ENCODE data around the gene ABCA9.
A peak's percentile ranks its signal among the peaks of the same experiment; 100 is the strongest.

ABCA9 gene

GRCh38 chr17:69066482-69066881, 5.8 kb upstream of the ABCA9 start:
- Histone ChIP-seq H3K4me3 (ENCODE audit: control insufficient read depth in 1 of 7, extremely low read depth in 1 of 7, insufficient read depth in 4 of 7, low read depth in 2 of 7, low read length in 6 of 7) (peak overlapping the region in 6 of 7 experiments; percentile 6 to 53 (median 30)), H3K4me1 (ENCODE audit: control extremely low read depth in 1 of 4, control insufficient read depth in 4 of 4, insufficient read depth in 4 of 4, low read length in 3 of 4) (peaks cover 9 to 49% (median 27%) of the 10 kb centered on the region in 4 experiments), H3K9me3 (ENCODE audit: control extremely low read depth in 1 of 5, control insufficient read depth in 4 of 5, insufficient read depth in 2 of 5, low read depth in 1 of 5, low read length in 4 of 5) (no peaks in the 10 kb centered on the region), H3K27ac (ENCODE audit: insufficient read depth in 1 of 2, low read depth in 1 of 2, low read length in 2 of 2, poor library complexity in 1 of 2, severe bottlenecking in 2 of 2) (peak overlapping the region in 1 of 2 experiments; percentile 12), H3K36me3 (ENCODE audit: control insufficient read depth in 4 of 4, insufficient read depth in 4 of 4, low read length in 3 of 4) (no peaks in the 10 kb centered on the region), H3K27me3 (replicated peaks in 2 of 5; ENCODE audit: control insufficient read depth in 4 of 5, insufficient read depth in 5 of 5, low read length in 4 of 5) (no peaks in the 10 kb centered on the region)
- ChIA-PET POLR2A (no interaction called here), CTCF (no interaction called here)
- DNase-seq: peak; percentile 29 to 68 (median 57)
- WGBS (ENCODE audit: insufficient coverage): 0% methylated on average over 6 of the region's 7 CpGs

GRCh38 chr17:69065113-69065512, 4.4 kb upstream of the ABCA9 start:
- no peak overlapping the region for H3K4me3 ChIP-seq (ENCODE audit: control insufficient read depth in 1 of 7, extremely low read depth in 1 of 7, insufficient read depth in 4 of 7, low read depth in 2 of 7, low read length in 6 of 7)
- no peak for DNase-seq
- H3K27ac ChIP-seq (ENCODE audit: insufficient read depth in 1 of 2, low read depth in 1 of 2, low read length in 2 of 2, poor library complexity in 1 of 2, severe bottlenecking in 2 of 2): no peak overlapping the region
- POLR2A ChIA-PET: no interaction called here
- peaks cover 10 to 55% (median 24%) of the 10 kb centered on the region in 4 experiments for H3K4me1 ChIP-seq (ENCODE audit: control extremely low read depth in 1 of 4, control insufficient read depth in 4 of 4, insufficient read depth in 4 of 4, low read length in 3 of 4)
- H3K9me3 ChIP-seq (ENCODE audit: control extremely low read depth in 1 of 5, control insufficient read depth in 4 of 5, insufficient read depth in 2 of 5, low read depth in 1 of 5, low read length in 4 of 5): no peaks in the 10 kb centered on the region
- CTCF ChIA-PET: no interaction called here
- no peaks in the 10 kb centered on the region for H3K36me3 ChIP-seq (ENCODE audit: control insufficient read depth in 4 of 4, insufficient read depth in 4 of 4, low read length in 3 of 4)
- no peaks in the 10 kb centered on the region for H3K27me3 ChIP-seq (replicated peaks in 2 of 5; ENCODE audit: control insufficient read depth in 4 of 5, insufficient read depth in 5 of 5, low read length in 4 of 5)

DNA sequence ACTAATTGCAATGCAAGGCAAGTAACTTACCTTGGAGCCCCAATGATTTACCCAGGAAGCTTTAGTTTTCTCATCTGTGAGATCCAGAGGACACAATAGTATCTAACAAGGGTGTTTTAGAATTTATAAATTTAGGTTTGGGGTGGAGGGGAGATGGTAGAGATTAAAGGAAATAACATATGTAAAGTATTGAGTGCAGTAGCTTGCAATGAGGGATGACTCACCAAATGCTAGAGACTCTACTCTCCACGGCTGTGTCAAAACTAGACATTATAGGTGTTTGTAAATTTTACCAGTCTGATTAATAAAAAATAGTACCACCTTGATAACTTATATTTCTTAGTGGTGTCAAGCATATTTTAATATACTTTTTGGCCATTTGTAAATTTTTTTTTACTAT, 3.7 kb upstream of the ABCA9 start:
- no peaks in the 10 kb centered on the region for H3K27me3 ChIP-seq (replicated peaks in 2 of 5; ENCODE audit: control insufficient read depth in 4 of 5, insufficient read depth in 5 of 5, low read length in 4 of 5)
- H3K36me3 ChIP-seq (ENCODE audit: control insufficient read depth in 4 of 4, insufficient read depth in 4 of 4, low read length in 3 of 4): no peaks in the 10 kb centered on the region
- peaks cover 10 to 55% (median 24%) of the 10 kb centered on the region in 4 experiments for H3K4me1 ChIP-seq (ENCODE audit: control extremely low read depth in 1 of 4, control insufficient read depth in 4 of 4, insufficient read depth in 4 of 4, low read length in 3 of 4)
- POLR2A ChIA-PET: no interaction called here
- no CpG with 5 or more reads among the region's 1 CpG for WGBS (ENCODE audit: insufficient coverage)
- DNase-seq: peak in 2 of 3 donors; percentile 18 to 47
- CTCF ChIA-PET: no interaction called here
- no peaks in the 10 kb centered on the region for H3K9me3 ChIP-seq (ENCODE audit: control extremely low read depth in 1 of 5, control insufficient read depth in 4 of 5, insufficient read depth in 2 of 5, low read depth in 1 of 5, low read length in 4 of 5)
- no peak overlapping the region for H3K4me3 ChIP-seq (ENCODE audit: control insufficient read depth in 1 of 7, extremely low read depth in 1 of 7, insufficient read depth in 4 of 7, low read depth in 2 of 7, low read length in 6 of 7)
- H3K27ac ChIP-seq (ENCODE audit: insufficient read depth in 1 of 2, low read depth in 1 of 2, low read length in 2 of 2, poor library complexity in 1 of 2, severe bottlenecking in 2 of 2): no peak overlapping the region

GRCh38 chr17:69064001-69064400, 3.3 kb upstream of the ABCA9 start:
- CTCF ChIA-PET: no interaction called here
- peaks cover 8 to 52% (median 23%) of the 10 kb centered on the region in 4 experiments for H3K4me1 ChIP-seq (ENCODE audit: control extremely low read depth in 1 of 4, control insufficient read depth in 4 of 4, insufficient read depth in 4 of 4, low read length in 3 of 4)

GRCh38 chr17:69062860-69063581, 2.3 kb upstream of the ABCA9 start:
- Histone ChIP-seq H3K36me3 (ENCODE audit: control insufficient read depth in 4 of 4, insufficient read depth in 4 of 4, low read length in 3 of 4) (no peaks in the 10 kb centered on the region), H3K9me3 (ENCODE audit: control extremely low read depth in 1 of 5, control insufficient read depth in 4 of 5, insufficient read depth in 2 of 5, low read depth in 1 of 5, low read length in 4 of 5) (peaks cover 0 to 5% (median 0%) of the 10 kb centered on the region in 5 experiments), H3K27me3 (replicated peaks in 2 of 5; ENCODE audit: control insufficient read depth in 4 of 5, insufficient read depth in 5 of 5, low read length in 4 of 5) (no peaks in the 10 kb centered on the region), H3K4me1 (ENCODE audit: control extremely low read depth in 1 of 4, control insufficient read depth in 4 of 4, insufficient read depth in 4 of 4, low read length in 3 of 4) (peaks cover 6 to 45% (median 17%) of the 10 kb centered on the region in 4 experiments), H3K4me3 (ENCODE audit: control insufficient read depth in 1 of 7, extremely low read depth in 1 of 7, insufficient read depth in 4 of 7, low read depth in 2 of 7, low read length in 6 of 7) (no peak overlapping the region), H3K27ac (ENCODE audit: insufficient read depth in 1 of 2, low read depth in 1 of 2, low read length in 2 of 2, poor library complexity in 1 of 2, severe bottlenecking in 2 of 2) (no peak overlapping the region)
- POLR2A ChIA-PET: no interaction called here
- CTCF ChIA-PET: no interaction called here
- 100% methylated on average over 2 of the region's 4 CpGs for WGBS (ENCODE audit: insufficient coverage)
- DNase-seq: no peak

More at GRCh38 chr17:69064001-69064400, 3.3 kb upstream of the ABCA9 start:
- peaks cover 0 to 3% (median 0%) of the 10 kb centered on the region in 5 experiments for H3K9me3 ChIP-seq (ENCODE audit: control extremely low read depth in 1 of 5, control insufficient read depth in 4 of 5, insufficient read depth in 2 of 5, low read depth in 1 of 5, low read length in 4 of 5)
- POLR2A ChIA-PET: no interaction called here
- H3K27me3 ChIP-seq (replicated peaks in 2 of 5; ENCODE audit: control insufficient read depth in 4 of 5, insufficient read depth in 5 of 5, low read length in 4 of 5): no peaks in the 10 kb centered on the region
- H3K4me3 ChIP-seq (ENCODE audit: control insufficient read depth in 1 of 7, extremely low read depth in 1 of 7, insufficient read depth in 4 of 7, low read depth in 2 of 7, low read length in 6 of 7): no peak overlapping the region
- 86% methylated on average over 1 of the region's 2 CpGs for WGBS (ENCODE audit: insufficient coverage)
- H3K27ac ChIP-seq (ENCODE audit: insufficient read depth in 1 of 2, low read depth in 1 of 2, low read length in 2 of 2, poor library complexity in 1 of 2, severe bottlenecking in 2 of 2): no peak overlapping the region
- DNase-seq: no peak
- no peaks in the 10 kb centered on the region for H3K36me3 ChIP-seq (ENCODE audit: control insufficient read depth in 4 of 4, insufficient read depth in 4 of 4, low read length in 3 of 4)

GRCh38 chr17:69061721-69062556, 1.2 kb upstream of the ABCA9 start:
- DNase-seq: no peak
- ChIA-PET POLR2A (interaction anchor here (0.6 kb wide), 1 partner anchor 1012 kb away, joined by 3 read pairs; no protein-coding TSS in a partner anchor), CTCF (interaction anchor here (0.6 kb wide), 1 partner anchor 126 kb away, joined by 3 read pairs; no protein-coding TSS in a partner anchor)
- no CpG with 5 or more reads among the region's 4 CpGs for WGBS (ENCODE audit: insufficient coverage)
- peaks cover 0 to 5% (median 3%) of the 10 kb centered on the region in 5 experiments for H3K9me3 ChIP-seq (ENCODE audit: control extremely low read depth in 1 of 5, control insufficient read depth in 4 of 5, insufficient read depth in 2 of 5, low read depth in 1 of 5, low read length in 4 of 5)
- H3K27ac ChIP-seq (ENCODE audit: insufficient read depth in 1 of 2, low read depth in 1 of 2, low read length in 2 of 2, poor library complexity in 1 of 2, severe bottlenecking in 2 of 2): no peak overlapping the region
- peaks cover 5 to 35% (median 11%) of the 10 kb centered on the region in 4 experiments for H3K4me1 ChIP-seq (ENCODE audit: control extremely low read depth in 1 of 4, control insufficient read depth in 4 of 4, insufficient read depth in 4 of 4, low read length in 3 of 4)
- no peak overlapping the region for H3K4me3 ChIP-seq (ENCODE audit: control insufficient read depth in 1 of 7, extremely low read depth in 1 of 7, insufficient read depth in 4 of 7, low read depth in 2 of 7, low read length in 6 of 7)
- no peaks in the 10 kb centered on the region for H3K27me3 ChIP-seq (replicated peaks in 2 of 5; ENCODE audit: control insufficient read depth in 4 of 5, insufficient read depth in 5 of 5, low read length in 4 of 5)
- no peaks in the 10 kb centered on the region for H3K36me3 ChIP-seq (ENCODE audit: control insufficient read depth in 4 of 4, insufficient read depth in 4 of 4, low read length in 3 of 4)
